ENCODE data around the gene MICALL2. TPM values are rescaled to one million over a fixed set of nuclear protein-coding genes. Genes with fewer than 3 reads are reported as not detected.

MICALL2 gene
- polyA plus RNA-seq, 1 of the 3 experiments (the other 2 are of a cell fraction): 38.8 TPM

GRCh38 chr7:1473864-1474512 is 14.7 kb upstream of the MICALL2 start:
- DNase-seq: peak; percentile 97
- H3K36me3 ChIP-seq (replicated peaks in 1 of 2; ENCODE audit: control insufficient read depth in 1 of 2, insufficient read depth in 2 of 2, low read length in 1 of 2): peaks cover 18 to 91% of the 10 kb centered on the region in 2 experiments
- CTCF ChIA-PET: interaction anchor here (0.5 to 5.2 kb wide), 59 partner anchors 9 to 396 kb away, joined by 3 to 108 read pairs (median 4); partner anchors contain the start of genes MICALL2 and TMEM184A
- TF ChIP-seq RCOR1 (IDR thresholded peaks at IDR 0.05; ENCODE audit: low read length) (0 out of 2 replicates have a peak, but pooled peaks have one; percentile 24), NFIC (IDR thresholded peaks at IDR 0.05; ENCODE audit: borderline replicate concordance) (no peak), ELF1 (IDR thresholded peaks at IDR 0.05) (no peak), EZH2phosphoT487 (IDR thresholded peaks at IDR 0.05; ENCODE audit: borderline replicate concordance, low read depth) (no peak), MEF2A (IDR thresholded peaks at IDR 0.05; ENCODE audit: borderline replicate concordance, low read depth) (no peak), POLR2AphosphoS5 (IDR thresholded peaks at IDR 0.05; ENCODE audit: low read depth, low read length) (no peak), MAX (IDR thresholded peaks at IDR 0.05; ENCODE audit: low read depth) (peak; percentile 96), ZBTB33 (IDR thresholded peaks at IDR 0.05; ENCODE audit: borderline replicate concordance, low read depth) (0 out of 2 replicates have a peak, but pooled peaks have one; percentile 32), IRF3 (IDR thresholded peaks at IDR 0.05; ENCODE audit: low read depth, low read length) (no peak), GABPA (IDR thresholded peaks at IDR 0.05; ENCODE audit: low read depth) (no peak), SMC3 (IDR thresholded peaks at IDR 0.05; ENCODE audit: low read depth, low read length) (peak; percentile 77), REST (IDR thresholded peaks at IDR 0.05; ENCODE audit: low read depth, low read length) (no peak), EP300 (IDR thresholded peaks at IDR 0.05; ENCODE audit: borderline replicate concordance in 1 of 2, low read depth in 1 of 2, low read length in 1 of 2) (no peak), FOXJ3 (CRISPR knock-in tag; IDR thresholded peaks at IDR 0.05) (no peak), CHD2 (IDR thresholded peaks at IDR 0.05; ENCODE audit: low read length, partially characterized antibody) (no peak), TAF1 (IDR thresholded peaks at IDR 0.05; ENCODE audit: borderline replicate concordance, low read depth, low read length) (no peak), RXRA (IDR thresholded peaks at IDR 0.05; ENCODE audit: borderline replicate concordance, low read depth) (no peak), RFX5 (IDR thresholded peaks at IDR 0.05; ENCODE audit: low read length) (no peak), CTCF (IDR thresholded peaks at IDR 0.05) (peak; percentile 93), TEAD4 (IDR thresholded peaks at IDR 0.05; ENCODE audit: borderline replicate concordance, insufficient read depth) (no peak), SIN3A (IDR thresholded peaks at IDR 0.05; ENCODE audit: borderline replicate concordance, low read depth, low read length) (peak; percentile 51; the same call in 1 of the 2 replicates), USF2 (IDR thresholded peaks at IDR 0.05; ENCODE audit: borderline replicate concordance, low read depth, low read length) (peak; percentile 42; the same call in 1 of the 2 replicates)

More at GRCh38 chr7:1473864-1474512, 14.7 kb upstream of the MICALL2 start:
- H3K27me3 ChIP-seq (ENCODE audit: insufficient read depth): no peaks in the 10 kb centered on the region
- POLR2A ChIA-PET: interaction anchor here (1.0 to 2.2 kb wide), 2 partner anchors 8 to 14 kb away, joined by 4 to 6 read pairs; no protein-coding TSS in a partner anchor
- no peak overlapping the region for H2AFZ ChIP-seq (ENCODE audit: low read depth)
- H3K4me3 ChIP-seq (ENCODE audit: low read depth in 2 of 2, low read length in 1 of 2): no peak overlapping the region; a peak in 1 of 4 replicates
- no peaks in the 10 kb centered on the region for H3F3A ChIP-seq (replicated peaks; ENCODE audit: insufficient read depth)
- no peaks in the 10 kb centered on the region for H3K9me2 ChIP-seq
- H3K4me2 ChIP-seq: no peak overlapping the region
- H3K27ac ChIP-seq (ENCODE audit: low read depth in 2 of 2, low read length in 1 of 2): no peak overlapping the region; a peak in 1 of 4 replicates
- no peak overlapping the region for H3K9ac ChIP-seq
- H3K4me1 ChIP-seq (ENCODE audit: control insufficient read depth in 1 of 2, insufficient read depth in 2 of 2, low read depth in 1 of 2, low read length in 1 of 2): no peaks in the 10 kb centered on the region; a peak in 1 of 4 replicates
- H3K9me3 ChIP-seq: no peaks in the 10 kb centered on the region
- H4K20me1 ChIP-seq (ENCODE audit: insufficient read depth): peaks cover 18% of the 10 kb centered on the region
- WGBS (ENCODE audit: low lambda C conversion rate): 41% methylated on average over 22 of the region's 37 CpGs
- no peaks in the 10 kb centered on the region for H3K79me2 ChIP-seq (ENCODE audit: insufficient read depth)

Measured in SK-N-SH (cell line).